ENCODE results near the gene LACRT.

GRCh38 chr12:54631988-54632728 lies 2.5 kb downstream of the LACRT start:
- TF ChIP-seq, protein P1, sequence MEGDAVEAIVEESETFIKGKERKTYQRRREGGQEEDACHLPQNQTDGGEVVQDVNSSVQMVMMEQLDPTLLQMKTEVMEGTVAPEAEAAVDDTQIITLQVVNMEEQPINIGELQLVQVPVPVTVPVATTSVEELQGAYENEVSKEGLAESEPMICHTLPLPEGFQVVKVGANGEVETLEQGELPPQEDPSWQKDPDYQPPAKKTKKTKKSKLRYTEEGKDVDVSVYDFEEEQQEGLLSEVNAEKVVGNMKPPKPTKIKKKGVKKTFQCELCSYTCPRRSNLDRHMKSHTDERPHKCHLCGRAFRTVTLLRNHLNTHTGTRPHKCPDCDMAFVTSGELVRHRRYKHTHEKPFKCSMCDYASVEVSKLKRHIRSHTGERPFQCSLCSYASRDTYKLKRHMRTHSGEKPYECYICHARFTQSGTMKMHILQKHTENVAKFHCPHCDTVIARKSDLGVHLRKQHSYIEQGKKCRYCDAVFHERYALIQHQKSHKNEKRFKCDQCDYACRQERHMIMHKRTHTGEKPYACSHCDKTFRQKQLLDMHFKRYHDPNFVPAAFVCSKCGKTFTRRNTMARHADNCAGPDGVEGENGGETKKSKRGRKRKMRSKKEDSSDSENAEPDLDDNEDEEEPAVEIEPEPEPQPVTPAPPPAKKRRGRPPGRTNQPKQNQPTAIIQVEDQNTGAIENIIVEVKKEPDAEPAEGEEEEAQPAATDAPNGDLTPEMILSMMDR (IDR thresholded peaks at IDR 0.05; ENCODE audit: borderline replicate concordance, extremely low read depth, low read length, poor library complexity, severe bottlenecking), result peak; percentile 60
- no peak for TF ChIP-seq EZH2 (IDR thresholded peaks at IDR 0.05; ENCODE audit: borderline replicate concordance, low read depth, low read length, severe bottlenecking)

All from DND-41 (cell line).